NCI-H82 treated with DMSO at 0.1 percent for 48 hours (cell line): ENCODE results near the gene BSPRY.
A peak's percentile ranks its signal among the peaks of the same experiment; 100 is the strongest.

ENCODE experiments used
- DNase-seq: peaks from one replicate; lab custom pipeline; 2025; ENCODE audit not compliant: unreplicated experiment; lab: John Stamatoyannopoulos, UW

The BSPRY gene

GRCh38 chr9:113349445-113350094, at the start of gene BSPRY:
Gene BSPRY (plus strand): TSS chr9:113349541. CDS start chr9:113349580, 39 bp downstream.
- DNase-seq: no peak

GRCh38 chr9:113299800-113300292, 49.5 kb upstream of the BSPRY start:
- DNase-seq: no peak

GRCh38 chr9:113301548-113301947, 47.8 kb upstream of the BSPRY start:
- no peak for DNase-seq

- no peak for DNase-seq
Measured at GRCh38 chr9:113302792-113303418, 46.4 kb upstream of the BSPRY start, which contains the start of gene RNF183. Gene RNF183 (minus strand): TSS chr9:113303376. CDS start chr9:113298184, 5,192 bp downstream.

GRCh38 chr9:113306566-113306965, 42.8 kb upstream of the BSPRY start:
- no peak for DNase-seq

- DNase-seq: no peak
Measured at GRCh38 chr9:113307396-113307975, 41.9 kb upstream of the BSPRY start.

GRCh38 chr9:113309204-113309813, 40.0 kb upstream of the BSPRY start:
- peak; percentile 9 for DNase-seq

GRCh38 chr9:113310538-113310937, 38.8 kb upstream of the BSPRY start:
- DNase-seq: no peak

GRCh38 chr9:113311961-113312360, 37.4 kb upstream of the BSPRY start:
- DNase-seq: no peak

GRCh38 chr9:113313261-113313660, 36.1 kb upstream of the BSPRY start:
- no peak for DNase-seq

- DNase-seq: no peak
Measured at GRCh38 chr9:113315231-113315630, 34.1 kb upstream of the BSPRY start.

GRCh38 chr9:113316030-113316429, 33.3 kb upstream of the BSPRY start:
- no peak for DNase-seq

- DNase-seq: no peak
Measured at GRCh38 chr9:113317777-113318176, 31.6 kb upstream of the BSPRY start.

GRCh38 chr9:113319054-113319453, 30.3 kb upstream of the BSPRY start:
- DNase-seq: no peak

GRCh38 chr9:113320051-113320450, 29.3 kb upstream of the BSPRY start:
- DNase-seq: no peak

GRCh38 chr9:113322671-113323070, 26.7 kb upstream of the BSPRY start:
- no peak for DNase-seq

GRCh38 chr9:113326230-113326629, 23.1 kb upstream of the BSPRY start:
- no peak for DNase-seq

GRCh38 chr9:113328045-113328782, 21.1 kb upstream of the BSPRY start:
- DNase-seq: no peak

GRCh38 chr9:113331780-113332179, 17.6 kb upstream of the BSPRY start:
- no peak for DNase-seq

GRCh38 chr9:113337714-113338113, 11.6 kb upstream of the BSPRY start:
- no peak for DNase-seq
